Endodermal cell (in vitro differentiated cells): ENCODE results near the gene TMEM154. TPM values are rescaled to one million over a fixed set of nuclear protein-coding genes. Genes with fewer than 3 reads are reported as not detected.

Experiments
- DNase-seq: peaks from one replicate; pipeline ENCODE4 v3.0.0-alpha.2; 2017
- H3K27ac ChIP-seq: 2 replicates; pipeline ENCODE4 v1.5.1; 2013; ENCODE audit warnings: mild to moderate bottlenecking, low read depth, low read length, moderate library complexity
- H3K27me3 ChIP-seq: 2 replicates; pipeline ENCODE4 v1.6.1; 2013; ENCODE audit warnings: mild to moderate bottlenecking, low read length, moderate library complexity; ENCODE audit not compliant: insufficient read depth, control insufficient read depth, poor library complexity, severe bottlenecking
- H3K36me3 ChIP-seq: 2 replicates; pipeline ENCODE4 v1.7.0; 2013; ENCODE audit warnings: mild to moderate bottlenecking, low read length, moderate library complexity; ENCODE audit not compliant: control insufficient read depth, insufficient read depth
- H3K4me1 ChIP-seq: one replicate; pipeline ENCODE4 v1.7.0; 2013; ENCODE audit warnings: low read length; ENCODE audit not compliant: control insufficient read depth, insufficient read depth
- H3K4me3 ChIP-seq: 2 replicates; pipeline ENCODE4 v1.5.1; 2013; ENCODE audit warnings: mild to moderate bottlenecking, low read length, moderate library complexity
- H3K9ac ChIP-seq: 2 replicates; pipeline ENCODE4 v1.6.1; 2013; ENCODE audit warnings: mild to moderate bottlenecking, low read length, moderate library complexity; ENCODE audit not compliant: poor library complexity, severe bottlenecking; ENCODE audit errors: extremely low read depth
- H3K9me3 ChIP-seq: 2 replicates; pipeline ENCODE4 v1.6.1; 2013; ENCODE audit warnings: mild to moderate bottlenecking, low read length, moderate library complexity; ENCODE audit not compliant: control insufficient read depth
- H3K27ac Mint-ChIP-seq: 2 replicates; pipeline ENCODE4 v1.8.0; 2020; ENCODE audit warnings: mixed read lengths
- H3K27me3 Mint-ChIP-seq: 2 replicates; pipeline ENCODE4 v1.8.0; 2021; ENCODE audit warnings: mild to moderate bottlenecking, mixed read lengths; ENCODE audit not compliant: insufficient read depth
- H3K36me3 Mint-ChIP-seq: 2 replicates; pipeline ENCODE4 v1.8.0; 2020; ENCODE audit warnings: low read depth, mixed read lengths
- H3K4me1 Mint-ChIP-seq: 2 replicates; pipeline ENCODE4 v1.8.0; 2020; ENCODE audit warnings: mixed read lengths
- H3K4me3 Mint-ChIP-seq: 2 replicates; pipeline ENCODE4 v1.8.0; 2020; ENCODE audit warnings: mild to moderate bottlenecking, moderate library complexity, mixed read lengths
- H3K9me3 Mint-ChIP-seq: 2 replicates; pipeline ENCODE4 v1.8.0; 2020; ENCODE audit warnings: mild to moderate bottlenecking, mixed read lengths
- WGBS, 2 experiments: methylation state at CpG; one replicate each; pipeline versions ENCODE4 v1.1.5 to v1.1.7; 2013; ENCODE audit warnings: missing lambda C conversion rate in 2 of 2, mixed read lengths in 1 of 2; ENCODE audit not compliant: insufficient coverage in 1 of 2, insufficient read length in 1 of 2; 5-methylcytosine and 5-hydroxymethylcytosine counted together
- total RNA-seq, 2 donors: library from RNA; stranded (reverse); fragmentation: NEBNext Ultra II Directional in 1 of 2; extraction: Animal tissue kit (Norgen Biotek cat#: 25700) in 1 of 2; gene quantifications; 2 replicates in 1 of 2; 3 replicates in 1 of 2; pipeline ENCODE4 v1.2.1, GENCODE V29; 2021
- TF ChIP-seq, protein P1 (sequence below): fragments of 200-600 bp; sonication (generic); conservative IDR thresholded peaks from 2 replicates; pipeline ENCODE4 v1.5.0; 2021; ENCODE audit warnings: antibody characterized with exemption, mild to moderate bottlenecking

Gene TMEM154
- total RNA-seq, 2 donors from 2014 or later = 0.81 to 1.6 TPM

DNA sequence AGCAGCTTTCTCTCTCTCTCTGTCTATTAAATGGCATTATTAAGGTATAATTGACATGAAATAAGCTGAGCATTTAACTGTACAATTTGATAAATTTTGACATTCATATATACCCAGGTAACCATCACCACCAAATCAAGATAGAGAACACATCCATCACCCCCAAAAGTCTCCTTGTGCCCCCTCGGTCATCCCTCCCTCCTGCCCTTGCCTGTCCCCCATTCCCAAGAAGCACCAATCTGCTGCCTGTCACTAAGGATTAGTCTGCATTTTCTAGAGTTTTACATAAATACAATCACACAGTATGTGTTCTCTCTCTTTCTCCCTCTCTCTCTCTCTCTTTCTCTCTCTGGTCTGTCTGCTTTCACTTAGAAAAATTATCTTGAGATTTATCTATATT, 25.0 kb upstream of the TMEM154 start:
- Mint-ChIP-seq H3K4me3 (no peak overlapping the region), H3K4me1 (peaks cover 59% of the 10 kb centered on the region), H3K9me3 (peaks cover 5% of the 10 kb centered on the region), H3K27ac (no peak overlapping the region), H3K36me3 (peaks cover 1% of the 10 kb centered on the region), H3K27me3 (no peaks in the 10 kb centered on the region)
- Histone ChIP-seq H3K27ac (no peak overlapping the region), H3K4me3 (no peak overlapping the region), H3K4me1 (peaks cover 3% of the 10 kb centered on the region), H3K36me3 (no peaks in the 10 kb centered on the region), H3K27me3 (no peaks in the 10 kb centered on the region), H3K9ac (no peak overlapping the region), H3K9me3 (peaks cover 19% of the 10 kb centered on the region)
- WGBS, 2 experiments = 80 to 81% methylated on average over 1 of the region's 1 CpG
- no peak for DNase-seq
- TF ChIP-seq, protein P1, sequence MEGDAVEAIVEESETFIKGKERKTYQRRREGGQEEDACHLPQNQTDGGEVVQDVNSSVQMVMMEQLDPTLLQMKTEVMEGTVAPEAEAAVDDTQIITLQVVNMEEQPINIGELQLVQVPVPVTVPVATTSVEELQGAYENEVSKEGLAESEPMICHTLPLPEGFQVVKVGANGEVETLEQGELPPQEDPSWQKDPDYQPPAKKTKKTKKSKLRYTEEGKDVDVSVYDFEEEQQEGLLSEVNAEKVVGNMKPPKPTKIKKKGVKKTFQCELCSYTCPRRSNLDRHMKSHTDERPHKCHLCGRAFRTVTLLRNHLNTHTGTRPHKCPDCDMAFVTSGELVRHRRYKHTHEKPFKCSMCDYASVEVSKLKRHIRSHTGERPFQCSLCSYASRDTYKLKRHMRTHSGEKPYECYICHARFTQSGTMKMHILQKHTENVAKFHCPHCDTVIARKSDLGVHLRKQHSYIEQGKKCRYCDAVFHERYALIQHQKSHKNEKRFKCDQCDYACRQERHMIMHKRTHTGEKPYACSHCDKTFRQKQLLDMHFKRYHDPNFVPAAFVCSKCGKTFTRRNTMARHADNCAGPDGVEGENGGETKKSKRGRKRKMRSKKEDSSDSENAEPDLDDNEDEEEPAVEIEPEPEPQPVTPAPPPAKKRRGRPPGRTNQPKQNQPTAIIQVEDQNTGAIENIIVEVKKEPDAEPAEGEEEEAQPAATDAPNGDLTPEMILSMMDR = no peak

DNA sequence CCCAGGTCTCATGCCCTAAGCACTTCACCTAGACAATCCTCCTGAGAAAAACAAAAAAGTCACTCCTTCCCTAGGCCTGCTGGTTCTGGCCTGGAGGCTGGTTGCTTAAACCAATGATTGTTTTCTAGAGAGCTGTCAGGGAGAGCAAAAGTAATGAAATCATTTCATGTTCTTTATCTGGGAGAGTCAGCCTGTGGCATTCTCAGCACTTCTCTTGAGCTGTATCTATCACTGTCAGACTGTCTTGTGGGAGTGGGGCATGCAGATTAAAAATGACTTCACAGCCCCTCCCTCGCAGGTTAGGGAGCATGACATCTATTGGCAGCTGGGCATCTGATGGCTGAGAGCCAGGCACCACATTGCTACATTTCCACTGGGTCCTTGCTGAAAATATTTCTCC, 20.4 kb upstream of the TMEM154 start:
- H3K9me3 ChIP-seq = peaks cover 19% of the 10 kb centered on the region
- Mint-ChIP-seq H3K27ac (peak overlapping the region; percentile 57), H3K27me3 (no peaks in the 10 kb centered on the region), H3K36me3 (peaks cover 1% of the 10 kb centered on the region), H3K4me3 (peak overlapping the region; percentile 21), H3K4me1 (peaks cover 36% of the 10 kb centered on the region), H3K9me3 (peaks cover 5% of the 10 kb centered on the region)
- peaks cover 3% of the 10 kb centered on the region for H3K4me1 ChIP-seq
- TF ChIP-seq, protein P1 = no peak
- H3K9ac ChIP-seq = no peak overlapping the region
- peak; percentile 82 for DNase-seq
- no peaks in the 10 kb centered on the region for H3K36me3 ChIP-seq
- no peak overlapping the region for H3K27ac ChIP-seq
- H3K4me3 ChIP-seq = no peak overlapping the region
- 13 to 30% methylated on average over 1 of the region's 1 CpG for WGBS, 2 experiments
- no peaks in the 10 kb centered on the region for H3K27me3 ChIP-seq

DNA sequence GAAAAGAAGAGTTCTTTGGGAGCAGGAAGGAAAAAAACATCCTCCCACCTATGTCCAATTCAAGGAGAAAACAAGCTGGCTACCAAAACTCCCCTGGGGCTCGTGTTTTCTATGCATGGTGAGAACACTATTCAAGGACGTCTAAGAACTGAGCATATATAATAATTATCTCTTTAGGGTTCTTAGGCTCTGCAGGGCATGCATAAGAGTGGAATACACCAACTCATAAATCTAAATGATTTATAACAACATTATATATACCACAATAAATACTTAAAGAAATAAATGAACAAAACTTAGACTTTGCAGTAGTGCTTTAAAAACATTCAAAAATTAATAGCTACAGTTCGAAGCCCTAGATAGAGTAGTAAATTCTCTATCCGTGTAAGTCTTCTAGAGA, 19.5 kb upstream of the TMEM154 start:
- 67 to 82% methylated on average over 3 to 4 of the region's 4 CpGs for WGBS, 2 experiments
- Mint-ChIP-seq H3K4me3 (no peak overlapping the region), H3K36me3 (peaks cover 1% of the 10 kb centered on the region), H3K4me1 (peaks cover 32% of the 10 kb centered on the region), H3K27ac (peak overlapping the region; percentile 40), H3K27me3 (no peaks in the 10 kb centered on the region), H3K9me3 (peaks cover 5% of the 10 kb centered on the region)
- no peaks in the 10 kb centered on the region for H3K27me3 ChIP-seq
- H3K36me3 ChIP-seq = no peaks in the 10 kb centered on the region
- H3K9ac ChIP-seq = no peak overlapping the region
- TF ChIP-seq, protein P1 = no peak
- H3K27ac ChIP-seq = no peak overlapping the region
- DNase-seq = no peak
- peaks cover 3% of the 10 kb centered on the region for H3K4me1 ChIP-seq
- peaks cover 19% of the 10 kb centered on the region for H3K9me3 ChIP-seq
- no peak overlapping the region for H3K4me3 ChIP-seq
